Measurements from ENCODE around the gene NEXN.
"Not testable (repeated sequence)": the region's sequence is repeated elsewhere in the genome, so short reads cannot be mapped to it uniquely, and the experiment has no call there.

NEXN gene

DNA sequence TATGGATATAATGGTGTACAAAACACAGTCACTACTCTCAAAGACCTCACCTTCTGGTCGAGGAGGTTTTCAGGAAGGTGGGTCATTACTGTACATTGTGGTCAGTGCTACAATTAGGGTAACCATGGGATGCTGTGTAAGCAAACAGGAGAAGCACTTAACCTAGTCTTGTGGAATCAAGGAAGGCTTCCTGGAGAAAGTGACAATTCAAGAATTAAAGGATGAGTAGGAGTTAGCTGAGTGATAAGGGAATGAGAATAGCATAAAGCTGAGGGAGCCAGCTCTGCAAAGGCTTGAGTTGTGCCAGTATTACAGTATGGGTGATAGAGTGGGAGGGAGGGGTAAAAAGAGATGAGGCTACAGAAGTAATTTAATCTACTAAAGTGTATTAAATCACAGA lies 17.2 kb downstream of the NEXN start:
- no peak for DNase-seq (ENCODE audit: low read depth, low spot score)

DNA sequence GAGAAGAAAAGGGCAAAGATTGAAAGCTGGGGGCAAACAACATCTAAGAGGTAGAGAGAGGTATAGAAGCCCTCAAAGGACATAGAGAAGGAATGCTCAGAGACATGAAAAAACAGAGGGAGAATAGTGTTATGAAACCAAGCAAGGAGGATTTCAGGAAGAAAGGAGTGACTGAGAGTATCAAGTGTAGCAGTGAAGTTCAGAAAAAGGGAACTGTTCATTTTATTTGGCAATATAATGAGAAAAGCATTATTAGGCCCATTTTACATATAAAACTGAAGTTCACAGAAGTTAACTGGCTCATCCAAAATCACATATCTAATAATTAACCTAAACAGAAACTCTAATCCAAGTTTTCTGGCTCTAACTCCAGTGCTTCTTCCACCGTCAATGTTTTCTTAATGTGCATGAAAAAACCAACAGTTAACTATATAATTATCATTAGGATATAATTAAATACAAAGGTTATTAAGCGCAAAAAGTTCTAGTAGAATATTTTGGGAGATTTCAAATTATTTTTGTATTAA lies 17.7 kb downstream of the NEXN start:
- no peak for DNase-seq (ENCODE audit: low read depth, low spot score)

DNA sequence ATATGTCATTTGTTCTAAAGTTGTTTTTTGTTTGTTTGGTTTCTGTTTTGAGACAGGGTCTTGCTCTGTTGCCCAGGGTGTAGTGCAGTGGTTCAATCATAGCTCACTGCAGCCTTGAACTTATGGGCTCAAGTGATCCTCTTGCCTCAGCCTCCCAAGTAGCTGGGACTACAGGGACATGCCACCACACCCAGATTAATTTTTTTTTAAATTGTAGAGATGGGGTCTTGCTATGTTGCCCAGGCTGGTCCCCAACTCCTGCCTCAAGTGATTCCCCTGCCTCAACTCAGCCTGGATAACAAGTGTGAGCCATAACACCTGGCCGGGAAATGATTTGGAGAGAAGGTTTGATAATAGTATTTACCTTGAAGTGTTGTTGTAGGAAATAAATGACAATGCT lies 18.2 kb downstream of the NEXN start:
- DNase-seq (ENCODE audit: low read depth, low spot score): no peak

DNA sequence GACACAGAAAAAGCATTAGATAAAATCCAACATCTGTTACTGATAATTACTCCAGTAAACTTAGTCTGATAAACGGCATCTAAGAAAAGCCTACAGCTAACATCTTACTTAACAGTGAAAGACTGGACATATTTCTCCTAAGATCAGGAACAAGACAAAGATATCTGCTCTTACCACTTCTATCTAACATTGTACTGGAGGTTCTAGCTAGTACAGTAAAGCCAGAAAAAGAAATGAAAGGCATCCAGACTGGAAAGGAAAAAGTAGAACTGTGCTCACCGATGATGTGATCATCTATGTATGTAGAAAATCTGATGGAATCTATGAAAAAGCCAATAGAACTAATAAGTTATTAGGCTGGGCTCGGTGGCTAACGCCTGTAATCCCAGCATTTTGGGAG lies 21.7 kb downstream of the NEXN start:
- no peak for DNase-seq (ENCODE audit: low read depth, low spot score)

GRCh38 chr1:77918918-77919317 lies 30.5 kb downstream of the NEXN start:
- DNase-seq (ENCODE audit: low read depth, low spot score): not testable (repeated sequence)

GRCh38 chr1:77925518-77925917 lies 37.1 kb downstream of the NEXN start:
- no peak for DNase-seq (ENCODE audit: low read depth, low spot score)

DNA sequence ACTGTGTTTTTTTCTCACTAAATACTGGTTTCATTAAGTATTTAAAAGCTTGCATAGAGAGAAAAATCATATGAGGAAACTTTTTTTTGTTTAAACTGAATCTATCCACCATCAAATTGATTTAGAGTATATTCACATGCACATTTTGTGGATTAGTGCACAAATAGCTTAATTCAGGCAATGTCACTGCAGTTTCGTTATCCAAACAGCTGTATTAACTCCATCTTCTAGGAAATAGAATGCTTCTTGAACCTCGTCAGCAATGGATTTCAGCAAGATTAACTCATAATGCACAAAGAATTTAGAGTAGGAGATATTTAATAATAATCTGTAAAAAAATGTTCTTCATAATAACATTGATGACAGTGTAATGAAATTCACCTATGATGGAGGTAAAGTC lies 37.5 kb downstream of the NEXN start:
- DNase-seq (ENCODE audit: low read depth, low spot score): no peak

DNA sequence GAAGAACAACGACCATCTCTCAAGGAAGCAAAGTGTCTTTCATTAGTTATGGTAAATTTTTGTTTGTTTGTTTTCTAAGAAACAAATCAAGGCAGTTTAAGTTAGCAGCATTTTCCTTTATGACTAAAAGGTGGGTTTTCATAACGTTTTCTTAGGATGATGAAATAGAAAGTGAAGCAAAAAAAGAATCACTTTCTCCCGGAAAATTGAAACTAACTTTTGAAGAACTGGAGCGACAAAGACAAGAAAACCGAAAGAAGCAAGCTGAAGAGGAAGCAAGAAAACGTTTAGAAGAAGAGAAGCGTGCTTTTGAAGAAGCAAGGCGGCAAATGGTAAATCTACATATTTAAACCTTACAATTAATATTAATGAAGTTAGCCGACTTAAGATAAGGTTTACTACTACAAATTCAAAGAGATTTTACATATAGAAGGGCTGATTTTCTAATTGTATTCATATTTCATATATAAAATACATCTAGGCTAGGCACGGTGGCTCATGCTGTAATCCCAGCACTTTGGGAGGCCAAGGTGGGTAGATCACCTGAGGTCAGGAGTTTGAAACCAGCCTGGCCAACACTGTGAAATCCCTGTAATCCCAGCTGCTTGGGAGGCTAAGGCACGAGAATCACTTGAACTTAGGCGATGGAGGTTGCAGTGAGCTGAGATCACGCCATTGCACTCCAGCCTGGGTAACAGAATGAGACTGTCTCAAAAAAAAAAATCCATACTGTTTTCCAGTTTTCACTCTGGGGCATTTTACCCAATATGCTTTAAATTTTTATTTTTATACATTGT lies 38.3 kb downstream of the NEXN start:
- no peak for DNase-seq (ENCODE audit: low read depth, low spot score)

- DNase-seq (ENCODE audit: low read depth, low spot score): no peak
Observed at GRCh38 chr1:77927414-77927813, 39.0 kb downstream of the NEXN start.

DNA sequence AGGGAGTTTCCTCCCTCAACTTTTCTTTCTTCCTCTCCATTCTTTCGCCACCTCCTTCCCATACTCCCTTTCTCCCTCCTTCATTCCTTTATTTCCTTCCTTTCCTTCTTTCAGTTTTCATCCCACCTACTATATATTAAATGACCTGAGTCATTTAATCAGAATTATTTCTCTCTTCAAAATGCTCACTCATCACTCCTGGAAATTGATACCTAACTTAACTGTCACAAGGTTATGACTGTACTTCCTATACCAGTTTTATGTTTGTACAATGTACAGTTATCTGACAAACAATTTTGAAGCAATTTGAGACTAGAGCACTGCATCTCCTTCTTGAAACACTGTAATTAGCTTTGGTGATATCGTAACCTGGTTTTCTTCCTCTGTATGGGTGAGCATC lies 41.4 kb downstream of the NEXN start:
- DNase-seq (ENCODE audit: low read depth, low spot score): no peak

DNA sequence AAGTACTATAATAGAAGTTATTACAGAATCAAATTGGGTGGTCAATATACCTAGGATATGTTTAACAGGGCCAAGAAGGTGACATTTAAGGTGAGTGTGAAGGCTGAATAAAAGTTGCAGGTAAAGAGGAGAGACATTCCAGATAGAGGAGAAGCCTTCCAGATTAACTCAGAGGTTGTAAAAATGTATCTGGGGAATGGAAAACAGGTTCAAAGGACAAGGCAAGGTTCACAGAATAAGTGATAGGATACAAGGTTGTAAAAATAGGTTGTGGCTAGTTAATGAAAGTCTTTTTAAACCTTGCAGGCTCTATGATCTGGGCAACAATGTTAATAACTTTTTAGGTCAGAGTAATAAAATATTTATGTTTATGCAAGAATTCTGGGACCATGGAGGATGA lies 50.2 kb downstream of the NEXN start:
- no peak for DNase-seq (ENCODE audit: low read depth, low spot score)

DNA sequence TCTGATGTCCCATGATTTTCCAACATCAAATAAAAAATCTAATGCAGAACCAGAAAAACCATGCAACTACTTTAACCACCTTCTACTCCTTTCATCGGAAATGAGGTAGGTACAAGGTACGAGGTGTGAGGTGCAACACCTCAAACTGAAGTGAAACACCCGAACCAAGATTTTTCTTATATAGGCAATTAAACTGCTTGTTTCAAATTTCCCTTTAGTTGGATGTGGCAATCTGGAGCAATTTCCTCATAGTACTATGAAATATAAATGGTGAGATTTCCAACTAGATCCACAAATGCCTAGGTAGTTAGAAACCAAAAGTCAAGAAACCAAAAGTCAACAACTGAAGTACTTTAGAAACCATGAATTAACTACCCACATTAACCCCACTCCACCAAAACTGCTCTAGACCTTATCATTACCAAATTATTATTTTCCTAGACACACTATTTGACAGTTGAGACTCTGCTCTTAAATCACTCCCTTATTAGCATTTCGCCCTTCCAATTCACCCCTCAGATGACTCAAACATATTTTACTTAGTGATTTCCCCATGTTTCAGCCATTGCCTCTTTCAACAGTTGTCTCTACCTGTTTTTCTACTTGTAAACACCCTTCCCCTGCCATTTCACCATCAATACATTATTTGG lies 52.6 kb downstream of the NEXN start:
- DNase-seq (ENCODE audit: low read depth, low spot score): no peak

- no peak for DNase-seq (ENCODE audit: low read depth, low spot score)
Observed at GRCh38 chr1:77942400-77943140, 54.1 kb downstream of the NEXN start.

DNA sequence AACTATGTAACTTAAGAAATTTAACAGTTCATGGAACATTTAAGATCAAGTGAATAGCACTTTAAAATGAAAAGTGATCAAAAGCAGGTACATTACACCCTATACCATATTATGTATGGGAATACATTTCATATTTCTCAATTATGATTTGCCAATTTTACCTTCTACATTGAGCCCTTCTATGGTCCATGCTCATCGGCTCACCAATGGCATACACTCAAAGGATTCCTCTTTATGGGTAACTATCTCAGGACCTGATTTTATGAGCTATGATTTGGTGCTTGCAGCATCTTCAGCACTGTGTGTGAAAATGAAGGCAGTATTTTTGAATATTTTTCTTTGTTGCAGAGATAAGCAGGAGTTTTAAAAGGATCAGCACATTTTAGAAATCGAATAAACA lies 56.9 kb downstream of the NEXN start:
- DNase-seq (ENCODE audit: low read depth, low spot score): no peak

- DNase-seq (ENCODE audit: low read depth, low spot score): no peak
Observed at GRCh38 chr1:77948841-77949424, 60.5 kb downstream of the NEXN start.

DNA sequence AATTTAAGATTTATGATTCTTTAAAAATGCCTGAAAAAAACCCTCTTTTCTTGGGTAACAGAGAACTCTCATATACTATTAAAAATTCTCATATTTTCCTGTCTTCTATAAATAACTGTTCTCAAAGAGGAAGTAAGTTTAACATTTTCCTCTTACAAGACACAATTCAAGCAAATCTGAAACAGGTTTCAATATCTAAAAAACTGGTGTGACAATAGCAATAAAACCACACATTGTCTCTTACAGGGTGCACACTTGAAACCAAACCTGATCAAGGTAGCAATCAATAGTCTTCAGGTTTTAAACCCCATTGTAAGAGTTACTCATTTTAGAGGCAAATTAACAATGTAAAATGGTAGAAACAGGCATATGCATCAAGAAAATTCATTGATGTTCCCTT lies 62.4 kb downstream of the NEXN start:
- DNase-seq (ENCODE audit: low read depth, low spot score): no peak

GRCh38 chr1:77951328-77951727 lies 62.9 kb downstream of the NEXN start:
- no peak for DNase-seq (ENCODE audit: low read depth, low spot score)

- no peak for DNase-seq (ENCODE audit: low read depth, low spot score)
Observed at GRCh38 chr1:77953907-77954306, 65.5 kb downstream of the NEXN start.

DNA sequence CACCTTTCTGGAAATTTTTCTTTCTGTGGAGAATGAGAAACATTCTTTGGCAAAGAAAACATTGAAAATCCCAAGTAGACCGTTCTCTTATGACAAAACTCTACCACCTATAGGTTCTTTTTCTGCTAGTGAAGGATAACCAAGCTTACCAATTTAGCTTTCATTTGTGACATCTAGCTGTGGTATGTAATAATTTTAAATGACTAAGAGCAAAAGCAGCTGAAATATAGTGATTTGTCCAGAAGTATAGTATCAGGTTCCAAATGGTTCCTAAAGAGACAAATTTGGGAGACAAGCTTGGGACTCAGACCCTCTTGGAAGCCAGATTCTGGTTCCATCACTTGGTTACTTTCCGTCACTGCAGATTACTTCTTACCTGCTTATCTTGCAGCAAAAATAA lies 66.1 kb downstream of the NEXN start:
- DNase-seq (ENCODE audit: low read depth, low spot score): no peak

GRCh38 chr1:77955709-77956108 lies 67.3 kb downstream of the NEXN start:
- no peak for DNase-seq (ENCODE audit: low read depth, low spot score)

DNA sequence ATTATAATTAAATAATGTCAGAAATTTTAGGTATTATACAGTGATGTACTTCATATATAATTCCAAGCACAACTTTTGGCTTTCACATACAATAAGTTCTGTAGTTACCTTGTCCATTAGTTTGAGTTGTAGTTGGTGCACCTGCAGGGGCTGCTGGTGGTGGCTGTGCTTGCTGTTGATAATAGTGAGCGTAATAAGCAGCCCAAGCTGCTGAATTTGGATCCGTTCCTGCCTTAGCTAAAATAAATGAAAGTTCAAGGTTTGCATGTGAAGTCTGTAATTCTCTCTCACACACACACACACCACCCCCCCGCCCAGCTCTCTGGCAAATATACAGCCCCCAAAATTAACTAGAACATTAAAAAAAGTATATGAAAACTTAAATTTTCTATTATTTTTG lies 68.0 kb downstream of the NEXN start:
- DNase-seq (ENCODE audit: low read depth, low spot score): no peak

DNA sequence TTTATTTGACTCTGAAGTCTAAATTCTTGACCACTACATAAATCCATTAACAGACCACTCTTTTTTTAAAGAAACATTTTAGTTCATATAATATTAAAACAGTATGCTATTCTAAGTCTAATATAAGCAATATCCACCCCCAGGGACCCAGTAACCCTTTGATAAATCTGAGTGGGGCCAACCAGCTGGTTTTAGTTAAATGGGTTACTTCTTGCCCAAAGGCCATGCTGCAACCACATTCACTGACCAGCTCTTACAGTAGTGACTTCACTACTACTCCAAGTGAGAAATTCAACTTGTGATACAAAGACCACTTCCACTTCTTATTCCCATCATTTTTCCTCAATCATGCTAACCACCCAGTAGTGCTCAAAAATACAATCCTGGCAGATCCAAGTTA lies 70.0 kb downstream of the NEXN start:
- no peak for DNase-seq (ENCODE audit: low read depth, low spot score)
